HG03025 (cell line): ENCODE results near the gene THSD7B.
"Not testable (repeated sequence)": the region's sequence is repeated elsewhere in the genome, so short reads cannot be mapped to it uniquely, and the experiment has no call there.

Experiments
- ATAC-seq: cut with Tn5 transposase; IDR thresholded peaks from one replicate; pipeline ENCODE4 v1.9.1; 2021; ENCODE audit warnings: mild to moderate bottlenecking, moderate library complexity; ENCODE audit not compliant: unreplicated experiment, low FRiP score

The THSD7B gene

GRCh38 chr2:136929531-136929930, 164.2 kb downstream of the THSD7B start:
- no peak for ATAC-seq

- ATAC-seq: peak; percentile 66
These were observed 167.4 kb downstream of the THSD7B start for GRCh38 chr2:136932700-136933099.

- no peak for ATAC-seq
These were observed 169.8 kb downstream of the THSD7B start for GRCh38 chr2:136935119-136935518.

- ATAC-seq: no peak
These were observed 190.7 kb downstream of the THSD7B start for GRCh38 chr2:136956050-136956449.

- no peak for ATAC-seq
These were observed 191.7 kb downstream of the THSD7B start for GRCh38 chr2:136957044-136957443.

GRCh38 chr2:136962105-136962725, 196.9 kb downstream of the THSD7B start:
- ATAC-seq: no peak

- no peak for ATAC-seq
These were observed 201.1 kb downstream of the THSD7B start for GRCh38 chr2:136966485-136966884.

GRCh38 chr2:136980303-136980702, 215.0 kb downstream of the THSD7B start:
- ATAC-seq: no peak

GRCh38 chr2:136981689-136982088, 216.3 kb downstream of the THSD7B start:
- ATAC-seq: not testable (repeated sequence)

- no peak for ATAC-seq
These were observed 219.7 kb downstream of the THSD7B start for GRCh38 chr2:136985044-136985443.

GRCh38 chr2:136986605-136987221, 221.4 kb downstream of the THSD7B start:
- no peak for ATAC-seq

GRCh38 chr2:136990316-136990715, 225.0 kb downstream of the THSD7B start:
- ATAC-seq: no peak

- no peak for ATAC-seq
These were observed 229.4 kb downstream of the THSD7B start for GRCh38 chr2:136994793-136995192.

GRCh38 chr2:136997557-136997956, 232.2 kb downstream of the THSD7B start:
- ATAC-seq: no peak

- ATAC-seq: no peak
These were observed 235.5 kb downstream of the THSD7B start for GRCh38 chr2:137000811-137001210.

- ATAC-seq: no peak
These were observed 237.6 kb downstream of the THSD7B start for GRCh38 chr2:137002896-137003295.

GRCh38 chr2:137005210-137005609, 239.9 kb downstream of the THSD7B start:
- ATAC-seq: no peak

- ATAC-seq: no peak
These were observed 242.6 kb downstream of the THSD7B start for GRCh38 chr2:137007938-137008337.

- no peak for ATAC-seq
These were observed 244.6 kb downstream of the THSD7B start for GRCh38 chr2:137009953-137010352.

GRCh38 chr2:137020452-137021196, 255.3 kb downstream of the THSD7B start:
- no peak for ATAC-seq

- no peak for ATAC-seq
These were observed 256.4 kb downstream of the THSD7B start for GRCh38 chr2:137021763-137022162.

- no peak for ATAC-seq
These were observed 257.9 kb downstream of the THSD7B start for GRCh38 chr2:137023205-137023604.
